Fibroblast of lung (primary cell): ENCODE results near the gene AGAP1.

Source experiments
- CTCF ChIP-seq, 2 donors: IDR thresholded peaks in 1 of 2; conservative IDR thresholded peaks in 1 of 2; 1 replicate in 1 of 2; 2 replicates in 1 of 2; pipeline ENCODE4 v1.5.1; 2011 to 2012; ENCODE audit warnings: low read length in 2 of 2, control low read depth in 1 of 2, inconsistent platforms in 1 of 2, low read depth in 1 of 2, mild to moderate bottlenecking in 1 of 2
- EZH2 ChIP-seq: IDR thresholded peaks from 2 replicates; pipeline ENCODE4 v1.5.1; 2012; ENCODE audit warnings: low read length, control low read depth, mild to moderate bottlenecking; ENCODE audit errors: missing control alignments

GRCh38 chr2:235833971-235834620 lies 340.3 kb downstream of the AGAP1 start:
- TF ChIP-seq CTCF (conservative IDR thresholded peaks at IDR 0.05 in 1 of 2, IDR thresholded peaks at IDR 0.05 in 1 of 2; ENCODE audit: low read depth in 1 of 2, low read length in 2 of 2), result no peak
- no peak for TF ChIP-seq EZH2
